HG02610 (cell line): ENCODE data around the gene GATB.
"Not testable (repeated sequence)": the region's sequence is repeated elsewhere in the genome, so short reads cannot be mapped to it uniquely, and the experiment has no call there.

Experiments used
- ATAC-seq: cut with Tn5 transposase; IDR thresholded peaks from one replicate; pipeline ENCODE4 v1.9.1; 2021; ENCODE audit warnings: mild to moderate bottlenecking, moderate library complexity; ENCODE audit not compliant: unreplicated experiment

Gene GATB

DNA sequence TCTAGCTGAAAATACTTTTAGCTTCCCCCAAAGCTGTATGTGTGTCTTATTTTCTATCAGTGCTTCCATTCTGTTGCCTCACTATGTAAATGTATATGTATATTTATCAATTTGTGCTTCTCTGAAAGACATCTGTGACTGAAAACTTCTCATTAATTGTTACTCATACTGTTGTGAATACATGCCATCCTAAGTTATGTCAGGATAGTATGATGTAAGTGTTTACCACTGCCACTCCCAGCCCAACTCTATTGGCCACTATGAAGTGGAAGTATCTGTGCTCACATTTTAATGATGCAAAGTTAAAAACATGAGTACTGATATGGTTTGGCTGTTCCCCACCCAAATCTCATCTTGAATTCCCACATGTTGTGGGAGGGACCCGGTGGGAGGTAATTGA is 24.4 kb downstream of the GATB start:
- ATAC-seq, result no peak

DNA sequence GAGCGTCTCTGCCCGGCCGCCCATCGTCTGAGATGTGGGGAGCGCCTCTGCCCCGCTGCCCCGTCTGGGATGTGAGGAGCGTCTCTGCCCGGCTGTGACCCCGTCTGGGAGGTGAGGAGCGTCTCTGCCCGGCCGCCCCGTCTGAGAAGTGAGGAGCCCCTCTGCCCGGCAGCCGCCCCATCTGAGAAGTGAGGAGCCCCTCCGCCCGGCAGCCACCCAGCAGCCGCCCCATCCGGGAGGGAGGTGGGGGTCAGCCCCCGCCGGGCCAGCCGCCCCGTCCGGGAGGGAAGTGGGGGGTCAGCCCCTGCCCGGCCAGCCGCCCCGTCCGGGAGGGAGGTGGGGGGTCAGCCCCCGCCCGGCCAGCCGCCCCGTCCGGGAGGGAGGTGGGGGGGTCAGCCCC is 29.1 kb downstream of the GATB start:
- not testable (repeated sequence) for ATAC-seq

DNA sequence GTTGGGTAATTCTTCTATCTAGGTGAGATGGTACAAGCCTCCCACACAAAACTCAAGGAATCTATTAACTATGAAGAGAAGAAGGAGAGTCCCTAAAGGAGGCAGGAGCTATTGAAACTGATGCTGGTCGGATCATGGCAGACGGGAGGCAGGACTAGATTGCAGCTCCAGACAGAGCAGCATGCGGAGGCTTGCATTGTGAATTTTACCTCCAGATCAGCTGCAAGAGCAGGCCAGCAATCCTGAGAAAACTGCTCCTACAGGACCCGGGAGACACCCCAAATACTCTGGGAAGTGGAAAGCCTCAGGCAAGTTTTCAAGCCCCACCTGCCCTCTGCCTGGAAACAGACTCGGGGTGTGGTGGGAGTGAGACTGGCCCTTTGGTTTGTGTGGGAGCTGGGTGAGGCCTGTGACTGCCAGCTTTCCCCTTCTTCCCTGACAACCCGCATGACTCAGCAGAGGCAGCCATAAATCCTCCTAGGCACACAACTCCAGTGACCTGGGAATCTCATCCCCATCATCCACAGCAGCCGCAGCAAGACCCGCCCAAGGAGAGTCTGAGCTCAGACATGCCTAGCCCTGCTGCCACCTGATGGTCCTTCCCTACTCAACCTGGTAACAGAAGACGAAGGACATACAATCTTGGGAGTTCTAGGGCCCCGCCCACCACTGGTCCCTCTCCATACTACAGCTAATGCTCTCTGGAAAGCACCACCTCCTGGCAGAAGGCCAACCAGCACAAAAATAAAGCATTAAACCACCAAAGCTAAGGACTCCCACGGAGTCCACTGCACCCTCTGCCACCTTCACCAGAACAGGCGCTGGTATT is 30.9 kb downstream of the GATB start:
- ATAC-seq, result no peak

DNA sequence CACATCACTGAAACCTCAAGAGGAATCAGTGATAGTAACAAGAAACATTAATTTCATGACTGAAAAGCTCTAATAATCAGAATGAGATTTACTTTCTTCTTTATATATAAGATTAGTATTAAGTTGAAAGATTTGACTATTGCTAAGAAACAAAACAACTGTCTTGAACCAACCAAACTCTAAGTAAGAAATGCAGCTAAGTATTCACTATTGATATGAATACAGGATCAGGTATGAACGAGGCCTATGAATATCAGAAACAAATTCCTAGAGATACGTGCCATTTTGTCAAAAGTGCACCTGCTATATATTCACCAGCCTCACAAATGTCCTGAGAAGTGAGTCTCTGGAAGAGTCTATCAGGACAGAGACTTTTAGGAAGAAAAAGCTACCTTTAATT is 32.1 kb downstream of the GATB start:
- ATAC-seq, result no peak

DNA sequence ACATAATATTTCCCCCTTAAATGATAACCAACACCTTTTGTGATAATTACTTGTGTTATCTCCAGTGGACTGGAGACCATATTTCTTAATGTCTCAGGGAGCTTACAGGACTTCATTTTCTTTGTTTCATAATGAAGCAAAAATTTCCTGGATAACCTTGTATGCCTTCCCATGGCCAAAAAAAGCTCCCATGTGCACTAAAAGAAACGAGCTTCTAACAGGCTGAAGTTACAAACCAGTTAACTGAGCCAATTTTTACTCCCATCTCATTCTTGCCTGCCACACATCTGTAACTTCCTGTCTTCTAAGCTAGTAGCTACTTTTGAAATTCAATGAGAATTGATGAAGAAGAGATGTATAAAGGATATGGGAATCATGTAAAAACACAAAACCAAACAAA is 32.8 kb downstream of the GATB start:
- no peak for ATAC-seq

DNA sequence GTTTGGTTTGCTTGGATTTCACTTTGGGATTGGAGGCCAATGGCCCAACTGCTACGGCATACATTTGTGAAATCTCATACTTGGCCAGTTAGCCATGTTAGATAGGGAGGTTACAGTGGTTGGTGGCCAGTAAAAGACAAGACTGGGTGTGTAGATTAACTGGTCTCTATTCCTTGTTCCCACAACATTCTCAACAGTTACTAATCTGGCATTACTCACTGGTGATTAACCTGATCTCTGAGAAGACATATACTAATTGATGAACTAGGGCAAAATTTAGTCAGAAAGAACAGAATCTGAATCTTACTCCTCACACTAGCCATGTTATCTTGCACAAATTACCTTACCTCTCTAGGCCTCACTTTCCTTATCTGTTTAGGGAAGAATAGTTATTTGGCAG is 33.4 kb downstream of the GATB start:
- ATAC-seq, result no peak

DNA sequence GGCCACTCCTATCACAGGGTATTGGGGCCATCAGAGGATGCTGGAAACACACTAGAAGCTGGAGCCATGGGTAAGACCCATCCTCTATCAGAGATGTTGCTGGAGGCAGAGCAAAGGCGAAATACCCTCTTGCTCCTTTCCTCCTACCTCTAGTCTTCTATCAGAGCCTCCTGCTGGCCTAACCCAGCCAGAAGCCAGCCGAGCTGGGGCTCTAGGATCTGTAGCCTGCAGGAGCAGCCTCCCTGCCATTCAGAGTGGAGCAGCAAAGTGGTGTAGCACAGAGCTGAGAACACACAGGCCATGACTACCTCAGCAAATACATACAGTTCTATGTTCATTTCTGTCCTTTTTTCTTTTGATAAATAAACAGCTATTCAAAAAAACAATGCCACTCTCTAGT is 35.7 kb downstream of the GATB start:
- no peak for ATAC-seq

DNA sequence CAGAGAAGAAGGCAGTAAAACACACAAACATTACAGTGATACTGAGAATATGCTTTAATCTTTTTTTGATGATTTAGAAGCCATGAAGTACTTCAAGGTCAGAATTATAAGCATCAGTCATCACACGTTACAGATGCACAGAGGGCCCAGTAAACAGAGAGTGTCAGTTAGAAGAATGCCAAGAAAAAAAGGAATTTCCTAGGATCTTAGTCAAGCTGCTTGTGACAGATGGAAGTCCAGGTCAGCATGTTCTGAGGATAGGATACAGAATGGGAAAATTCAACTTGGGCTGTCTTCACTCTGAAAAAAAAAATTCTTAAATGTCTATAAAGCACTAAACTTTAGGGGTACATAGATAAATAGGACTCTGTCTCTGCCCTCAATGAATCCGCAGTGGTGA is 38.9 kb downstream of the GATB start:
- ATAC-seq, result no peak

DNA sequence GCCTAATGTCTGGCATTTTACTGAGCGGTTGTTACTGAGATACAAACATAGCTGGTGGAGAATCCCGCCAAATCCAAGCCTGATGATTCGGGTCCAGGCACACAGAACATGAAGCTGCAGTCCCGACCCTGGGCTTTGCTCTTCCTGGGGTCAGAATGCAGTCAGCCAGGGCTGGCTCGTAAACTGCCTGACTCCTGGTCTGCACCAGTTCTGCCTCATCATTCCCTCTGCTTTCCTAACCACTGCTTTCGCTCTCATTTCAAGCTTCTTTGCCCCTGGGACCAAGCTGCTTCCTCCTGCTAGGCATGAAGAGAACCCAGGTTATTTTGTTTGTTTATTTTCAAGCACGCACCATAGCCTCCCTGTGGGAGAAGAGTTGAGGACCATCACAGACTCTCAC is 39.3 kb downstream of the GATB start:
- ATAC-seq, result no peak

DNA sequence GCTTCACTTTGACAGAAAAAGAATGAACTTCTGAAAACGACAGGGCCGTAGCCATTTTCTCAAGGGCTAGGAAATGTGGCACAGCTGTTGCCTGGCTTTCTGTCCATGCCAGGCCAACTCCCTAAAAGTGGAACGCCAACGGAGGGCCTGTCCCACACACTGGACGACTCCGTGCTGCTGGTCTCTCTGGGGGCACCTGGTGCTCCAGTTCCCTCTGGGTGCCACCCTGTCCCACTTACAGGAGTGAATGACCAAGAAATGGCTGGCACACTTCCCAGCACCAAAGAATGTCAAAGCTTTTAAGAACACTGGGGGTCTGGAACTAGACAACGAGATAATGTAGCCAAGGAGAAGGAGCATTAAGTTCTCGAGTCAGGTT is 40.9 kb downstream of the GATB start:
- no peak for ATAC-seq

DNA sequence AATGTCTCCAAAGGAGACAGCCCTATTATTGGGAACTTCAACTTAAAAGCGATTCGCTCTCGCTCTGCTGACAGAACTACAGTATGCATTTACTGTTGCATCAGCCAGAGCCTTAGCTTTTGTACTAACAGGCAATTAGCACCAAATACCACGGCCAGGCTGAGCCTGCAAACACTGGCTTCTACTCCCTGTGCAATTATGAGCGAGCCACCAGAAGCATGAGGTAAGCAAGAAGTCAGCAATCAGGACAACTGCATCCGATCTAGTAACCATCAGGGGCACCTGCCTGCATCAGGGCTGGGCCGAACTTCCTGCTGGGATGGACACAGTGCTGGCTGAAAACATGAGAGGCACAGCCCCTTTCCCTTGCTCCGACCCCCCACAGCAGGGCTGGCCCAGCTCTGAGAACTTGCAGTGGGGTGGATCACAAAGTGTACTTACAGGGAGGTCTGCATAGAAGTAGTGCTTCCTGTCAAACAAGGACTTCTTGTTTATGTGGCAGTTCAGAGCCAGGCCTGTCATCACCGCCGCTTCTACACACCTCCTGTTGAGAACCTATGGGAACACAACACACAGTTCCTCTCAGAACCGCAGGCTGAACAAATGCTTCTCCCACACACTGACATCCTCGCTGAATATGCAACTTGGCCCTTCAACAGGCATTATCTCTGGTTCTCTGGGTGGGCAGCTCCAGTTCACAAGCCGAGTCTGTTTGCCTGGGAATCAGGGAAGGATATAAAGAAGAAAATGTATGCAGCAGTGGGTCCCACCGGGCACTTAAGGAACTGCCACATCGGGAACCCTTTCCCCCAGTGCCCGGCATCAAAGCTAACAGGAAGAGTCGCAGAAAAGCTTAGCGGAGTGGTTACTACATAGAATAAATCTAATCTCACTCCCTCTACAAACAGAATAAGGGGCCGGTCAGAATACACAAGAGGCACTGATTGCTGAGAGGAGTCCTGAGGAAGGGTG is 41.5 kb downstream of the GATB start:
- no peak for ATAC-seq

DNA sequence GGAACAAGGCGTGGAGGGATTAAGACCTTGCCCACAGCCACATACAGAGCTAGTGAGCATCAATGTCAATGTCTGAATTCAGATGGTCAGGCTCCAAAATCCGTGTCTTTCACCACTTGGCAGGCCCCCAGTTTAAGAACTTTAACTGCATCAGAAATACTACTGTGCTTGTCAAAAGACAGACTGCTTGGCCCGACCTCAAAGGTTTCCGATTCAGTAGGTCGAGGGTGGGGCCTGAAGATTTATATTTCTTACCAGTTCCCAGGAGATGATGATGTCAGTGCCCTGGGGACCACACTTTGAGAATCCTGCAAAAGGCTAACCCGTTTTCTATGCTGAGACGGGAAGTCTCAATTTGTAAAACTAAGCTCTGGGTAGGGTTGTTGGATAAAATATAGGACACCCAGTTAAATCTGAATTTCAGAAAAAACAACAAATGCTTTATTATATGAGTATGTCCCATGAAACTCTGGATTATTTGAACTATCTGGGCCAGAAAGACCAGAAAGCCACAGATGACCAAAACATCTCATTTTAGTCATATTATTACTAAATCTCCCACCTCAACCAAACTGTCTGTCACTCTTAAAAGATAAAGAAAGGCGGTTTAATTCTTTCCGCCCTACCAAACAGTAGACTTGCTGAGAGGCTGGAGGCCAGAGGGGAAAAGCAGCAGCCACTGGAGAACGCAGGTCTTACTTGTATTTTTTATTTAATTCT is 42.7 kb downstream of the GATB start:
- peak; percentile 66 for ATAC-seq

DNA sequence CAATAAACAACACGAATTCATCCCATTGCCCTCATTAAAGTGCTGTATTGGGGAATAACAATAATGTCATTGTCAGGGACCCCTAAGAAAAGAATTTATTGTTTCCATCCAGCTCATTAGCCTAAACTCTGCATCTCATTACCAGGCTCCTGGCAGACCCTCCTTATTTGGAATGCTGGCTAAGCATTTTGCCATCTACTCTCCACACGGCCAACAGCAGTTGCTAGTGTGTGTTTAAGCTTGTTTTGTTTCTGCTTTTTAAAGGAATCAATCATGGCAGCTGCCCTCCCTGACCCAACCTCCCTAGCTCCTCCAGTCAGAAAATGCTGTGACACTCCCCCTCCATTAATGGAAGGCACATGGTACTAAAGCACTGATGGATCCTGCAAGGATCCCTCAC is 43.5 kb downstream of the GATB start:
- no peak for ATAC-seq

DNA sequence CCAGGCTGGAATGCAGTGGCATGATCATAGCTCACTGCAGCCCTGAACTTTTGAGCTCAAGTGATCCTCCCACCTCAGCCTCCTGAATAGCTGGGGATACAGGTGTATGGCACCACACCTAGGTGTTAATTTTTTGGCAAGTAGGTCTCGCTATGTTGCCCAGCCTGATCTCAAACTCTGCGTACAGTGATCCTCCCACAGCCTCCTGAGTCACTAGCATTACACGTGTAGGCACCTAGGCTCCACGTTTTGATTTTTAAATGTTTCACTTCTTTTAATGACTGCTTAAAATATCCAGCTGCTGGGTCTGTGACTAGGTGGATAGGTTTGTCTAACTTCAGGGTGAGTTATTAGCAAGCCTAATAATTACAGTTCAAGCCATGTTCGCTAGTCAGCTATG is 44.5 kb downstream of the GATB start:
- ATAC-seq, result no peak

DNA sequence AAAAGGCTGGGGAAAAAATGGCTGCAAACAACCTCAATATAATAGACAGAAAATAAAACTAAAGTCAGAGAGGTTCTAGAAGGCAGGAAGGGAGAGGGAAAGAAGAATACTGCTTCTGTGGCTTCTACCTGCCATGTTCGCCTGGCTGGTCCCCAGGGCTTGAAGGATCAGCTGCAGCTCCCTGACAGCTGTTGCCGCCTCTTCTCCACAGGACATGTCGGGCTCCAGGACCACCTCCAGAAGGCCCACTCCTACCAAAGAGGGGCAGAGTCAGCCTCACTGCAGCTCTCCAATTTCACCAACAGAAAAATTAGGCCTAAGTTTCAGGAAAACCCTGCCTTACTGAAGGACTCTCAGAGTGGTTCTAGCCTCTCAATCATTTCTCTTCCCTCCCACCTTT is 44.9 kb downstream of the GATB start:
- no peak for ATAC-seq

DNA sequence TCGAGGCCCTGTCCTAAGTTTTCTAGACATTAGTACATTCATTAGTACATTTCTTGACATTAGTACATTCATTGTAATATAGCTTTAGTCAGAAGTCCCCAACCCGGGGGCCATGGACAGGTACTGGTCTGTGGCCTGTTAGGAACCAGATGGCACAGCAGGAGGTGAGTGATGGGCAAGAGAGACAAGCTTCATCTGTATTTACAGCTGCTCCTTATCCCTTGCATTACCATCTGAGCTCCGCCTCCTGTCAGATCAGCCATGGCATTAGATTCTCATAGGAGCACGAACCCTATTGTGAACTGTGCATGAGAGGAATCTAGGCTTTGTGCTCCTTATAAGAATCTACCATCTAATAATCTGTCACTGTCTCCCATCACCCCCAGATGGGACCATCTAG is 48.0 kb downstream of the GATB start:
- ATAC-seq, result no peak

DNA sequence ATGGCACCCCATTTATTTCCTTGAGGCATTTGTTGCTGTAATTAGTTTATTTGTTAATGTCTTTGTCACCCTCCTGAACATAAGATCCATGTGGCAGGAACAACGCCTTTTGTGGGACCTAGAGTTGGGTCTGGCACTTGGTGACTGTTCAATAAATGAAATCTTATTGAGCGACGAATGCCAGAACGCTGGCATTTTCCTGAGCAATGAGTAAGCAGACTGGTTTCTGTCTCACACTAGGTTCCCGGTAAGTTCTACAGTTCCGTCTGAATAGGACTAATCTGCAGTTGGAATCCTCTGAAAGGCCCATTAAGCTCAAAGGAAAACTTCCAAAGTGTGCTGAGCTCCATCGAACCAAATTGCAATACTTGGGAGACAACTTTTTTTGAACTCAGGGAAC is 49.2 kb downstream of the GATB start:
- ATAC-seq, result no peak

DNA sequence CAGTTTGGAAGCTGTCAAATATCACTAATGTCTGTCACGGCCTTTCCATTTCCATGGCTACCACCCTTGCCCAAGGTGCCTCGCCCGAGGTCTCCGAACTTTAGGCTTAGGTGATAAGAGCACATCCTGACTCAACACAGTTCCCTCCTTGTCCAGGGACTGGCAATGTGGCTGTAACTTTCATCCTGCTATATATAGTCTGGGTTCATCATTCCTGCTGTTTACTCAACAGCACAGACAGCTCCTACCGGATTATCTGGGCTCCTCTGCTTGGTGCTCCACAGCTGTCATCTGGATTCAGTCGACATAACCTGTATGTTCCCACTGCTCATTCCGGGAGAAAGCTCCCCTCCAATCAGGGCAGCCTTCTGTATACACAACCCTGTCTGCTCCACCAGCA is 51.2 kb downstream of the GATB start:
- no peak for ATAC-seq

DNA sequence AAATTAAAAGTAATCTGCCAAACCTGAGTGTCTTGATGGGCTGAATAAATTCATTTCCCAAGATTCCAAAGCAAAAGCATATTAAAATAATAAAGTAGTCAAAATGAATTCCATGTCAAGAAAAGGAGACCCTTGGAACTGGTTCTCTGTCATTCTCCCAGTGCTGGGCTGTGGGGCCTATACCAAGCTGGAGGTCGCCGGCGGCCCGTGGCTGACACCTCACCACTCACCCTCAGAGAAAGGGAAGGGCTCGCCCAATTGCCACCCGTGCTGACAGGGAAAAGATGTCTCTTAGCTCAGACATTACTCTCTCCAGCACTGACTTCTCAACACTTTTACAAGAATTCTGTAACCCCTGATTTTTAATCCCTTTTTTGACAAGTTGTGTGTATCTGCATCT is 51.7 kb downstream of the GATB start:
- ATAC-seq, result no peak

DNA sequence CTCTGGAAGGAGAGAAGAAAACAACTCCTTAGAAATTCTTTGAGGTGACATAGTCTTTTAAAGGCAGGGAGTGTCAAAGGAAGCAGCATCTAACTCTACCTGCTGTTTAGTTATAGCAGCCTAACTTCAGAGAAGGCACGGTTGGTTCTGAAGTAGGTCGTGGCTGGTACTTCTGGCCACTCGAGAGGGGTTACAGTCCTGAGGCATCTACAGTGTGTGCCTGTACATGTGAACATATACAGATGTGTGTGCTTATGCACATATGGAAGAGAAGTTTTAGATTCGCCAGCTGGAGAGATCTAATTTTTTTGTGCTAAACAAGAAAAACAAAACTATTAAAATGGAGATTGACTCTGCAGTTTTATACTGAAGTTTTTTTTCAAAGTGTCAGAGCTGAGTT is 52.7 kb downstream of the GATB start:
- no peak for ATAC-seq

DNA sequence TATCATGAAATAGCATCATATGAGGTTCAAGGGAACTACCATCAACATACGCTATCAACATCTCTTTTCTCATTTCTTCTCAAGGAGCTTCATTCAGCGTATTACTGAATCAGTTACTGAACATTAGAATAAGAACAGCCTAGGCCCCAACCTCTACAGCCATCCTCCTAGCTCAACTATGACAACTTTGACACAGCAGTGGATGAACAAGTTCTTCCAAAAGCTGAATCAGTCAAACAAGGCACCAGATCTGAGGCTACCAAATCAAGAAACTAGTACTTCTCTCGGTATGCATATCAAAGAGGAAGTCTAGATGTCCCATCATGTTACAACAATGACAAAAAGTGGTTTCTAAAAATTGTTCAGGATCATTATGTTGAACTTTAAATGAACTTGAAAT is 57.4 kb downstream of the GATB start:
- ATAC-seq, result no peak

DNA sequence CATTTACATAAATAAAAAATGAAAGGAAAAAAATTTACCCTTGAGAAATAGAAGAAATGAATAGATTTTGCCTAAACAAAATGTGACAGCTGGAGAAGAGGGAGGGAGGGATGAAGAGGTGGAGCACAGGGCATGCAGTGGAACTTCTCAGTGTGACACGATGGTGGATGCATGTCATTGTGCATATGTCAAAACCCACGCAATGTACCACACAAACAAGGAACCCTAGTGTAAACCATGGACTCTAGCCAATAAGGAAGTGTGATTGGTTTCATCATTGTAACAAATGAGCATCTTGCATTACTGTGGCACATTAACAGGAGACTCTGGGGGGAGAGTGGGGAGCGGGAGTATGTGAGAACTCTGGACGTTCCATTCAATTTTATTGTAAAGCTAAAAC is 58.6 kb downstream of the GATB start:
- ATAC-seq, result no peak
